Activated CD4-positive, CD25-positive, alpha-beta regulatory T cell (primary cell): ENCODE results near the gene NDUFC1.
"Not testable (repeated sequence)": the region's sequence is repeated elsewhere in the genome, so short reads cannot be mapped to it uniquely, and the experiment has no call there.

ENCODE experiments used
- DNase-seq, 4 experiments: peaks; one replicate each; lab custom pipeline; 2025; lab: John Stamatoyannopoulos, UW

The NDUFC1 gene

GRCh38 chr4:139297001-139297410, 5.3 kb downstream of the NDUFC1 start:
- no peak for DNase-seq

GRCh38 chr4:139295942-139296299, 6.4 kb downstream of the NDUFC1 start:
- no peak for DNase-seq

- peak; percentile 96 to 100 (median 97) for DNase-seq
Measured at GRCh38 chr4:139295206-139295941, 6.9 kb downstream of the NDUFC1 start.

GRCh38 chr4:139286186-139286698, 16.0 kb downstream of the NDUFC1 start:
- no peak for DNase-seq

- DNase-seq, result no peak
Measured at GRCh38 chr4:139282721-139283075, 19.6 kb downstream of the NDUFC1 start.

GRCh38 chr4:139282065-139282720, 20.1 kb downstream of the NDUFC1 start:
- no peak for DNase-seq

GRCh38 chr4:139279760-139280620, 22.3 kb downstream of the NDUFC1 start, which contains the start of gene MGARP:
TSS of gene MGARP (minus strand) at chr4:139280225. CDS start at chr4:139280158, 67 bp downstream.
- DNase-seq, result no peak

GRCh38 chr4:139278912-139279759, 23.1 kb downstream of the NDUFC1 start:
- DNase-seq, result no peak

GRCh38 chr4:139278485-139278884, 23.8 kb downstream of the NDUFC1 start:
- no peak for DNase-seq

GRCh38 chr4:139275281-139275735, 27.0 kb downstream of the NDUFC1 start:
- DNase-seq, result no peak

GRCh38 chr4:139274790-139275189, 27.5 kb downstream of the NDUFC1 start:
- DNase-seq, result no peak

- DNase-seq, result no peak
Measured at GRCh38 chr4:139273835-139274234, 28.4 kb downstream of the NDUFC1 start.

GRCh38 chr4:139267301-139267700, 35.0 kb downstream of the NDUFC1 start:
- DNase-seq, result no peak

GRCh38 chr4:139266583-139267257, 35.6 kb downstream of the NDUFC1 start:
- peak; percentile 5 to 39 (median 25) for DNase-seq

- DNase-seq, result no peak
Measured at GRCh38 chr4:139266208-139266582, 36.1 kb downstream of the NDUFC1 start.

- DNase-seq, result no peak
Measured at GRCh38 chr4:139265654-139266053, 36.6 kb downstream of the NDUFC1 start.

- no peak for DNase-seq
Measured at GRCh38 chr4:139256349-139256748, 45.9 kb downstream of the NDUFC1 start.

- not testable (repeated sequence) for DNase-seq
Measured at GRCh38 chr4:139255581-139255980, 46.7 kb downstream of the NDUFC1 start.

GRCh38 chr4:139253713-139254112, 48.6 kb downstream of the NDUFC1 start:
- DNase-seq, result no peak

GRCh38 chr4:139253046-139253445, 49.2 kb downstream of the NDUFC1 start:
- no peak for DNase-seq

GRCh38 chr4:139247700-139248238, 54.5 kb downstream of the NDUFC1 start:
- no peak for DNase-seq
